Ishikawa (cell line): ENCODE data around the gene ANKIB1.

Experiments
- TAF1 ChIP-seq: IDR thresholded peaks from 2 replicates; pipeline ENCODE4 v1.6.1; 2012; ENCODE audit warnings: low read depth, mild to moderate bottlenecking
- YY1 ChIP-seq: IDR thresholded peaks from 2 replicates; pipeline ENCODE4 v1.6.1; 2012; ENCODE audit warnings: low read depth

GRCh38 chr7:92432299-92432946 lies 186.6 kb downstream of the ANKIB1 start:
- TF ChIP-seq TAF1 (no peak), YY1 (no peak)
